Measurements from ENCODE around the gene NOPCHAP1. TPM values are rescaled to one million over a fixed set of nuclear protein-coding genes. Genes with fewer than 3 reads are reported as not detected.

NOPCHAP1 gene
- total and polyA plus RNA-seq, 7 donors, result 6.2 to 10.5 (median 9.0) TPM

DNA sequence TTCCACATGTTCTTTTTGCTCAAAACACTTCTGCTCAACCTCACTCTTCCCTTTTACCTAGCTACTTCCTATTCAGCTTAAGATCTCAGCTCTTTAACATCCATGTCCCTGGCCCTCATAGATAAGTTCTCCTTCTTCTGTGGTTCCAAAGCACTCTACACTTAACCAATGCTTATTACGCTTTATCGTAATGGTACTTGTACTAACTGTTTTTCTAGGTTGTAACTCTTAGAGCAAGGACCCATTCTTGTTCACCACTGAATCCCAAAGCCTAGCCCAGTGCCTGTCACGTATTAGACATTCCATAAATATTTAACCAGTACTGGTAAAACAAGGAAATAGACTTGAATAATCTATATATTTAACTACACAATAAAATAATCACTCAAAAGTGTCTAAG is 33.3 kb upstream of the NOPCHAP1 start:
- Histone ChIP-seq H3K9me3 (no peaks in the 10 kb centered on the region), H3K27me3 (ENCODE audit: insufficient read depth in 3 of 3, low read length in 2 of 3) (peaks cover 0 to 2% (median 0%) of the 10 kb centered on the region in 3 donors), H3K36me3 (ENCODE audit: insufficient read depth in 1 of 2, low read depth in 1 of 2) (no peaks in the 10 kb centered on the region), H3K4me3 (no peak overlapping the region), H3K27ac (no peak overlapping the region), H3K4me1 (no peaks in the 10 kb centered on the region)
- ATAC-seq, result no peak
- DNase-seq, result no peak
- TF ChIP-seq, protein P1, sequence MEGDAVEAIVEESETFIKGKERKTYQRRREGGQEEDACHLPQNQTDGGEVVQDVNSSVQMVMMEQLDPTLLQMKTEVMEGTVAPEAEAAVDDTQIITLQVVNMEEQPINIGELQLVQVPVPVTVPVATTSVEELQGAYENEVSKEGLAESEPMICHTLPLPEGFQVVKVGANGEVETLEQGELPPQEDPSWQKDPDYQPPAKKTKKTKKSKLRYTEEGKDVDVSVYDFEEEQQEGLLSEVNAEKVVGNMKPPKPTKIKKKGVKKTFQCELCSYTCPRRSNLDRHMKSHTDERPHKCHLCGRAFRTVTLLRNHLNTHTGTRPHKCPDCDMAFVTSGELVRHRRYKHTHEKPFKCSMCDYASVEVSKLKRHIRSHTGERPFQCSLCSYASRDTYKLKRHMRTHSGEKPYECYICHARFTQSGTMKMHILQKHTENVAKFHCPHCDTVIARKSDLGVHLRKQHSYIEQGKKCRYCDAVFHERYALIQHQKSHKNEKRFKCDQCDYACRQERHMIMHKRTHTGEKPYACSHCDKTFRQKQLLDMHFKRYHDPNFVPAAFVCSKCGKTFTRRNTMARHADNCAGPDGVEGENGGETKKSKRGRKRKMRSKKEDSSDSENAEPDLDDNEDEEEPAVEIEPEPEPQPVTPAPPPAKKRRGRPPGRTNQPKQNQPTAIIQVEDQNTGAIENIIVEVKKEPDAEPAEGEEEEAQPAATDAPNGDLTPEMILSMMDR (IDR thresholded peaks at IDR 0.05), result no peak
- intact Hi-C loops (cut with DNase I), result no loop called here
- 88 to 93% (median 90%) methylated on average over 3 of the region's 3 CpGs for WGBS, 3 donors

DNA sequence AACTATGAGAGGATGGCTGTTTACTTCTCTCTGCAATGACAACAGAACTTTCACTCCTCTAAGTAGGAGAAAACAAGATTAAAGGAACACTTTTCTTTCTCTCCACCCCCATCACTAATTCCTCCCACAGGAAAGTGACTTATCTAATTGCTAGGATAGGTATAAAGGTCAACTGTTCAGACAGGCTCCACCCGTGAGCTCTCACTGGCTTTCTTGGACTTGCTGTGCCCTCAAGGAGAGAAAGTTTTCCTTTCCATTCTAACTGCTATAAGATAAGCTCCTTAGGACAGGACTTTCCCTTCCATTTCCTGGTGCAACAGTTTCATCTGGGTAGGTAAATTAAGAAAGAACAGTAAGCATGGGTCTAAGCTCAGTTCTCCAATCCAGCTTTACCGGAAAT is 32.8 kb upstream of the NOPCHAP1 start:
- H3K9me3 ChIP-seq, result no peaks in the 10 kb centered on the region
- no peaks in the 10 kb centered on the region for H3K4me1 ChIP-seq
- intact Hi-C loops (cut with DNase I), result no loop called here
- no peak overlapping the region for H3K4me3 ChIP-seq
- DNase-seq, result no peak
- 78 to 85% (median 83%) methylated on average over 2 of the region's 2 CpGs for WGBS, 3 donors
- H3K27ac ChIP-seq, result no peak overlapping the region
- no peaks in the 10 kb centered on the region for H3K36me3 ChIP-seq (ENCODE audit: insufficient read depth in 1 of 2, low read depth in 1 of 2)
- H3K27me3 ChIP-seq (ENCODE audit: insufficient read depth in 3 of 3, low read length in 2 of 3), result peaks cover 0 to 3% (median 0%) of the 10 kb centered on the region in 3 donors
- no peak for ATAC-seq
- TF ChIP-seq, protein P1 (IDR thresholded peaks at IDR 0.05), result no peak

DNA sequence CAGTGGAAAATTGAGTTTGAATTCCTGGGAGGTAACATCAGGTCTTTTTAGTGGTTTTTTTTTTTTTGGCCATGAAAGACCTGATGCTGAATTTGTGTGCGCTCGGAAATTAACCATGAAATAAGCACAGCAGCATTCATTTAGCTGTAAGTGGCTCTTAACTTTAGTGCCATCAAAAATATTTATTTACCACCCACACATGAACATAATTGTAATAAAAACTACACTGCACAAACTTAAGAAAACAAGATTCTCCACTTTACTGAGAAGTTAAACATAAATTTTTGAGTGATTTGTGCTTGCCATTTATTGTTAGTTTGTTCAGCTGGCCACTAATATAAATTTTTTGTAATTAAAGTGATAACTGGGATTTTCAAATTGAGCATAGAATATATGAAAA is 30.4 kb upstream of the NOPCHAP1 start:
- no peak for ATAC-seq
- WGBS, 3 donors, result 68 to 84% (median 81%) methylated on average over 2 of the region's 2 CpGs
- H3K4me1 ChIP-seq, result peaks cover 7% of the 10 kb centered on the region
- no peak for DNase-seq
- H3K4me3 ChIP-seq, result no peak overlapping the region
- H3K9me3 ChIP-seq, result no peaks in the 10 kb centered on the region
- TF ChIP-seq, protein P1 (IDR thresholded peaks at IDR 0.05), result no peak
- intact Hi-C loops (cut with DNase I), result no loop called here
- H3K27ac ChIP-seq, result no peak overlapping the region
- no peaks in the 10 kb centered on the region for H3K36me3 ChIP-seq (ENCODE audit: insufficient read depth in 1 of 2, low read depth in 1 of 2)
- H3K27me3 ChIP-seq (ENCODE audit: insufficient read depth in 3 of 3, low read length in 2 of 3), result peaks cover 0 to 23% (median 2%) of the 10 kb centered on the region in 3 donors

DNA sequence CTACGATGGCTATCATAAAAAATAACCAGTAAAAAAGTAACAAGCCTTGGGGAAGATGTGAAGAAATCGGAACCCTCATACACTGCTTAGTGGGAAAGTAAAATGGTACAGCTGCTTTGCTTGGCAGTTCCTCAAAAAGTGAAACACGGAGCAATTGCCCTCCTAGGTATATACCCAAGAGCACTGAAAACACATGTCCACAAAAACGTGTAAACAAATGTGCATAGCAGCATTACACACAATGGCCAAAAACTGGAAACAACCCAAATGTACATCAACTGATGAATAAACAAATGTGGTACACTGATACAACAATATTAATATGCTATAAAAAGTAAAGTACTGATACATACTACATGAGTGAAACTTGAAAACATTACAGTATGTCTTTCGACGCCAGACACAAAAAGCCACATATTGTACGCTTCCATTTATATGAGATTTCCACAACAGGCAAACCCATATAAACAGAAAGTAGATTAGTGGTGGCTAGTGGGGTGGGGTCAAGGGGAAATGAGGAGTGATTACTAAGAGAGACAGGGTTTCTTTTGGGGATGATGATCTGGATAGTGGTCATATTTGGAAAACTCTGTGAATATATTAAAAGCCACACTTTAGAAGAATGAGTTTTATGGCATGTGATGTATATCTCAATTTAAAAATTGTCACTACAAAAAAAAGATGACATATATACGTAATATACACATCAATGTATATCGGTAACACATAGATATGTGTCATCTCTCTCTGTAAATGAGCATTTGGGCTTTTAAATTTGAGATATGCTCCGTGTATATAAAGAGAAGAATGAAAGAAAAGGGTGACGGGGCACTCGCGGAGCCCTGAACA is 29.0 kb upstream of the NOPCHAP1 start:
- H3K4me3 ChIP-seq, result peak overlapping the region; percentile 75
- peaks cover 7% of the 10 kb centered on the region for H3K4me1 ChIP-seq
- H3K27me3 ChIP-seq (ENCODE audit: insufficient read depth in 3 of 3, low read length in 2 of 3), result peaks cover 0 to 28% (median 2%) of the 10 kb centered on the region in 3 donors
- no peaks in the 10 kb centered on the region for H3K36me3 ChIP-seq (ENCODE audit: insufficient read depth in 1 of 2, low read depth in 1 of 2)
- no peak overlapping the region for H3K27ac ChIP-seq
- ATAC-seq (no peak), DNase-seq (no peak)
- intact Hi-C loops (cut with DNase I), result no loop called here
- 26 to 37% (median 32%) methylated on average over 13 of the region's 13 CpGs for WGBS, 3 donors
- TF ChIP-seq, protein P1 (IDR thresholded peaks at IDR 0.05), result no peak
- no peaks in the 10 kb centered on the region for H3K9me3 ChIP-seq

All from psoas muscle (tissue), 8 donors.